HUES6 (cell line): ENCODE data around the gene WDR6.
A peak's percentile ranks its signal among the peaks of the same experiment; 100 is the strongest.

ENCODE experiments used
- H3K27ac ChIP-seq: 2 replicates; pipeline ENCODE4 v1.7.0; 2013; ENCODE audit warnings: low read depth, mild to moderate bottlenecking, low read length, inconsistent platforms
- H3K27me3 ChIP-seq: 2 replicates; pipeline ENCODE4 v1.6.1; 2013; ENCODE audit warnings: low read length; ENCODE audit not compliant: control insufficient read depth, insufficient read depth
- H3K36me3 ChIP-seq: 2 replicates; pipeline ENCODE4 v1.6.1; 2013; ENCODE audit warnings: low read length; ENCODE audit not compliant: control insufficient read depth, insufficient read depth
- H3K4me1 ChIP-seq: 2 replicates; pipeline ENCODE4 v1.6.1; 2013; ENCODE audit warnings: low read length; ENCODE audit not compliant: control insufficient read depth, insufficient read depth
- H3K4me3 ChIP-seq: 2 replicates; pipeline ENCODE4 v1.5.1; 2013; ENCODE audit warnings: low read depth, low read length
- H3K9ac ChIP-seq: one replicate; pipeline ENCODE4 v1.6.1; 2013; ENCODE audit warnings: mild to moderate bottlenecking, low read length
- H3K9me3 ChIP-seq: 2 replicates; pipeline ENCODE4 v1.6.1; 2013; ENCODE audit warnings: low read depth, low read length; ENCODE audit not compliant: control insufficient read depth, insufficient read depth

Gene WDR6, protein sequence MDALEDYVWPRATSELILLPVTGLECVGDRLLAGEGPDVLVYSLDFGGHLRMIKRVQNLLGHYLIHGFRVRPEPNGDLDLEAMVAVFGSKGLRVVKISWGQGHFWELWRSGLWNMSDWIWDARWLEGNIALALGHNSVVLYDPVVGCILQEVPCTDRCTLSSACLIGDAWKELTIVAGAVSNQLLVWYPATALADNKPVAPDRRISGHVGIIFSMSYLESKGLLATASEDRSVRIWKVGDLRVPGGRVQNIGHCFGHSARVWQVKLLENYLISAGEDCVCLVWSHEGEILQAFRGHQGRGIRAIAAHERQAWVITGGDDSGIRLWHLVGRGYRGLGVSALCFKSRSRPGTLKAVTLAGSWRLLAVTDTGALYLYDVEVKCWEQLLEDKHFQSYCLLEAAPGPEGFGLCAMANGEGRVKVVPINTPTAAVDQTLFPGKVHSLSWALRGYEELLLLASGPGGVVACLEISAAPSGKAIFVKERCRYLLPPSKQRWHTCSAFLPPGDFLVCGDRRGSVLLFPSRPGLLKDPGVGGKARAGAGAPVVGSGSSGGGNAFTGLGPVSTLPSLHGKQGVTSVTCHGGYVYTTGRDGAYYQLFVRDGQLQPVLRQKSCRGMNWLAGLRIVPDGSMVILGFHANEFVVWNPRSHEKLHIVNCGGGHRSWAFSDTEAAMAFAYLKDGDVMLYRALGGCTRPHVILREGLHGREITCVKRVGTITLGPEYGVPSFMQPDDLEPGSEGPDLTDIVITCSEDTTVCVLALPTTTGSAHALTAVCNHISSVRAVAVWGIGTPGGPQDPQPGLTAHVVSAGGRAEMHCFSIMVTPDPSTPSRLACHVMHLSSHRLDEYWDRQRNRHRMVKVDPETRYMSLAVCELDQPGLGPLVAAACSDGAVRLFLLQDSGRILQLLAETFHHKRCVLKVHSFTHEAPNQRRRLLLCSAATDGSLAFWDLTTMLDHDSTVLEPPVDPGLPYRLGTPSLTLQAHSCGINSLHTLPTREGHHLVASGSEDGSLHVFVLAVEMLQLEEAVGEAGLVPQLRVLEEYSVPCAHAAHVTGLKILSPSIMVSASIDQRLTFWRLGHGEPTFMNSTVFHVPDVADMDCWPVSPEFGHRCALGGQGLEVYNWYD

DNA sequence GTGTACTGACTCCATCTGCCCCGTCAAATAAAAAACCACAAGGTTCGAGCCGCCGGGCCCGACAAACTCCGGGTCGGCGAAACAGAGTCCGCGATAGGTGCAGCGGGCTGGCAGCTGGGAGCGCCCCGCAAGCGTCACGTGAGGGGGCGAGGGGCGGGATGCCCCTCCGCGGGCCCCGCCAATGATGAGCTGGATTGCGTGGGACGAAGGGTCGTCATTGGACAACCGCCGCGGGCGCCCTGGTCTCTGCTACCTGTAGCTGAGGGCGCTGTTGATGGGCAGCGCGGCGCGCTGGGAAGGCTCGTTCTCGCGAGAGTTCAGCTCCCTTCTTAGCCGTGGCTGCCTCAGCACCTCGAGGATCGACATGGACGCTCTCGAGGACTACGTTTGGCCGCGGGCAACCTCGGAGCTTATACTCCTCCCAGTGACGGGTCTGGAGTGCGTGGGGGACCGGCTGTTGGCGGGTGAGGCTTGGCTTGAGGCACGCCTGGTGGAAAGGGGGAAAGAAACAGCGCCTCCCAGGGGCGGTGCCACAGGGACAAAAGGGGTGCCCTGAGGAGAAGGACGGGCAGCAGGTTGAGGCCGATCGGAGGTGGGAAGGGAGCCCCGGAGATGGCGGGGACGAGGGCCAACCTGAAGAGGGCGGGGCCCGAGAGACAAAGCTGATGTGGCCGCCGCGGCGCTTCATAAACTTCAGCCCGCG, at the start of gene WDR6:
Gene WDR6 (plus strand): TSS at position 324 of the 703 bp plus-strand sequence. CDS start 41 bp downstream, at position 365.
- Histone ChIP-seq H3K27ac (peak within 1 kb of the TSS; percentile 98), H3K4me3 (peak within 1 kb of the TSS; percentile 95)

DNA sequence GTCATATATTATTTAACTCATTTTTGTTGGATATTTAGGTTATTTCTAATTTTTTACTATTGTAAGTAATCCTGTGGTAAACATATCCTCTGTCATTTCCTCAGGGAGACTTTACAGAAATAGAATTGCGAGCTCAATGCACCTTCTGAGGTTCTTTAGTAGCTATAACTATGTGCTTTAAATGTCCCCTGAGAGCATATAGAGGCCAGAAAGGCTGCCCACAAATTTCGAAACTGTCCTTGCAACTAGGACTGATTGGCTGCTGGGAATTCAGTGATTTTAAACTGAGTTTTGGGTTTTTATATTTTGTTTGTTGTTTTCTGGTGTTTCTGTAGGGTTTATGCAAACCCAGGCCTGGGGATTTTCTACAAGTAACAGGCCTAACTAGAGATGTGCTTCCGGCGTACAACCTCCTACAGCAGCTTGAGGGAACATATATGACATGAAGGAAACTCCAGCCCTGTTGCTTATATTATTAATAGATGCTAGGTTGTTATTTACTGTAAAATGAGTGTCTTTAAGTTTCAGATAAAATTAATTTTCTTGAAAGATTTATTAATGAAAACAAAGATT, 46.3 kb upstream of the WDR6 start:
- Histone ChIP-seq H3K9ac (no peak overlapping the region), H3K36me3 (peaks cover 32% of the 10 kb centered on the region)

More for the DNA sequence above, at the start of gene WDR6:
- Histone ChIP-seq H3K36me3 (peaks cover 14% of the 10 kb centered on the region), H3K4me1 (peaks cover 11% of the 10 kb centered on the region), H3K27me3 (peaks cover 13% of the 10 kb centered on the region; the same call in 1 of the 2 replicates), H3K9ac (peak within 1 kb of the TSS; percentile 98), H3K9me3 (no peaks in the 10 kb centered on the region)

DNA sequence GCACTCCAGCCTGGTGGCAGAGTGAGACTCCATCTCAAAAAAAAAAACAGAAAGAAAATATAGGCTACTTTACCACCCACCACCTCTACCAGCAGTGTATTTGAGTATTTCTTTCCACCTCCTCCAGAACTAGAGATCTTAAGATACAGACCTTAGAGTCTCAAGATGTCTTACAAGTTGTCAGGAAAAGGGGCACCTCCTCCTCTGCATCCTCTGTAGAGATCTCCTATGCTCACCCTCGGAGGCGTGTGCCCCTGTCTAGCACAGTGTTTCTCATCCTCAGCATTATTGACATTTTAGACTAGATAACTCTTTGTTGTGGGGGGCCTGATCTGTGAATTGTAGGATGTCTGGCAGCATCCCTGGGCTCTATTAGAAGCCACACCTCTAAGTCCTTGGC, 44.9 kb upstream of the WDR6 start:
- Histone ChIP-seq H3K27ac (peak overlapping the region; percentile 70), H3K9me3 (no peaks in the 10 kb centered on the region), H3K27me3 (no peaks in the 10 kb centered on the region), H3K9ac (no peak overlapping the region), H3K36me3 (peaks cover 43% of the 10 kb centered on the region), H3K4me1 (peaks cover 18% of the 10 kb centered on the region), H3K4me3 (no peak overlapping the region)

More for the DNA sequence above, 46.3 kb upstream of the WDR6 start:
- H3K4me1 ChIP-seq: peaks cover 18% of the 10 kb centered on the region
- H3K9me3 ChIP-seq: no peaks in the 10 kb centered on the region
- 0 out of 2 replicates have a peak overlapping the region, but pooled peaks have one; percentile 37 for H3K27ac ChIP-seq
- no peaks in the 10 kb centered on the region for H3K27me3 ChIP-seq
- no peak overlapping the region for H3K4me3 ChIP-seq

DNA sequence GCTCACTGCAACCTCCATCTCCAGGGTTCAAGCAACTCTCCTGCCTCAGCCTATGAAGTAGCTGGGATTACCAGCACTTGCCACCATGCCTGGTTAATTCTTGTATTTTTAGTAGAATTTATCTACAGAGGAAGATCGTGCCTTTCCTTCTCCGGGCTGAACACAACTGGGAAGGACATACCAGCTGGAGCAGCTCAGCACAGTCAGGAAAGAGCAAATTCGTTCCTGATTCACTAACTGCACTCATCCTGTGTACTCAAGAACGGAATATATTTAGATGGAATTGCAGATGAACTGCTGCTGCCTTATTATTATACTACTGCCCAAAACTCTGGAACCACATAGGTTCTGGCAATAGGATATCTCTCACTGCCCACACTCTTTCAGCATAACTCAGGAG, 44.3 kb upstream of the WDR6 start:
- peak overlapping the region; percentile 70 for H3K27ac ChIP-seq
- no peak overlapping the region for H3K4me3 ChIP-seq
- no peaks in the 10 kb centered on the region for H3K9me3 ChIP-seq
- H3K27me3 ChIP-seq: no peaks in the 10 kb centered on the region
- peak overlapping the region; percentile 27 for H3K9ac ChIP-seq
- H3K4me1 ChIP-seq: peaks cover 18% of the 10 kb centered on the region
- peaks cover 44% of the 10 kb centered on the region for H3K36me3 ChIP-seq

DNA sequence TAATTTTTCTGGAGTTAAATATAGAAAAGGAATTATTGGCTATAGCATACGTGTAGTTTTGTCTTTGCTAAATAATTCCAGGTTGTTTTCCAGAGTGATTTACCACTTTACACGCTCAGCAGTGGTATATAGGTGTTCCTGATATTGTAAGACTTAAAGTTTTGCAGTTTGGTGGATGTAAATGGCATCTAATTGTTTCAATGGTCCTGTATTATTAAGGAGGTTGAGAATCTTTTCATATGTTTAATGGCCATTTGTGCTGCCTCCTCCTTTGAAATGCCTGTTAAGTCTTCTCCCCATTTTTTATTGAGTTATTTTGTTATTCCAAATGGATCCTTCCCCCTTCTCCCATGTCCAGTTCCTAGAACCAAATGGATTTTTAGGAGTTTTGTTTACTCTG, 43.6 kb upstream of the WDR6 start:
- H3K36me3 ChIP-seq: peaks cover 43% of the 10 kb centered on the region

DNA sequence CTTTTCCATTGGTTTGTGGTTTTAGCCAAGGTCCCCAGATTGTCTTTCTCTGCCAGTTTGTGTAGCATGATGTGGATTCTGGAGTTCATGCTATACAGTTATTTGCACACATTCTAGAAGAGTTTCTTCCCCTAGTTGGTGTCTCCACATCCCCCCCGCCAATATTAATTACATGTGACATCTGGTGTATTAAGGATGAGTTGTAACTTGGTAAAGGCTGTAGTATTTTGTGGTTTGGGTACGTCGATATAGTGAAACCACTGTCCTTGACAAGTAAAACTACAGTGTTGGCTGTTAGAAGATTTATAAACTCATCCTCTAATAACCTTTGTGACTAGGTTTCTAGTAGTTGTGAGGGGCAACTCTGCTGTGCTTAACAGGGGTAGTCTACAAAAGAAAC, 40.8 kb upstream of the WDR6 start:
- Histone ChIP-seq H3K9me3 (no peaks in the 10 kb centered on the region), H3K27me3 (no peaks in the 10 kb centered on the region), H3K4me1 (peaks cover 18% of the 10 kb centered on the region), H3K27ac (no peak overlapping the region), H3K9ac (no peak overlapping the region), H3K4me3 (no peak overlapping the region), H3K36me3 (peaks cover 69% of the 10 kb centered on the region)

More for the DNA sequence above, 43.6 kb upstream of the WDR6 start:
- Histone ChIP-seq H3K9ac (peak overlapping the region; percentile 27), H3K27me3 (no peaks in the 10 kb centered on the region), H3K4me3 (0 out of 2 replicates have a peak overlapping the region, but pooled peaks have one; percentile 1), H3K9me3 (no peaks in the 10 kb centered on the region), H3K27ac (peak overlapping the region; percentile 70), H3K4me1 (peaks cover 18% of the 10 kb centered on the region)

DNA sequence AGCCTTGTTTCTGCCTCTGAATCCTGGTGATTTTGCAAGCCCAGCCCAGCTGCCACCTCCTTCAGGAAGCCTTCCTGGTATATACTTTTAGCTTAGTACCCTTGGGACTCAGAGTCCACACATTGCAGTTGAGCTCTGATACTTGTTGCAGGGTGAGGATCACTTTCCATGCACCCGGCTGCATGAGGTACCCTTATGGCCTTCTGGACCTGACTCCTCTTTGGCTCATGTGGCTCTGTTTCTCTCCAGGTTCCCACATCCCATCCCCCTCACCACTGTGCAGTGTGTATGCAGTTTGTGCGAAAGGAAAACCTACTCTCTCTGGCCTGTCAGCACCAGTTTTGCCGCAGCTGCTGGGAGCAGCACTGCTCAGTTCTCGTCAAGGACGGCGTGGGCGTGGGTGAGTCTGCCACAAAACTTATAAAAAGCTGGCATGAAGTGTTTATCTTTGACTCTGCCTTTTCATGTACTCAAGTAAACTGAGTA, 40.3 kb upstream of the WDR6 start:
- Histone ChIP-seq H3K9ac (no peak overlapping the region), H3K4me3 (no peak overlapping the region), H3K27ac (no peak overlapping the region), H3K4me1 (peaks cover 18% of the 10 kb centered on the region), H3K36me3 (peaks cover 75% of the 10 kb centered on the region), H3K27me3 (no peaks in the 10 kb centered on the region), H3K9me3 (no peaks in the 10 kb centered on the region)

DNA sequence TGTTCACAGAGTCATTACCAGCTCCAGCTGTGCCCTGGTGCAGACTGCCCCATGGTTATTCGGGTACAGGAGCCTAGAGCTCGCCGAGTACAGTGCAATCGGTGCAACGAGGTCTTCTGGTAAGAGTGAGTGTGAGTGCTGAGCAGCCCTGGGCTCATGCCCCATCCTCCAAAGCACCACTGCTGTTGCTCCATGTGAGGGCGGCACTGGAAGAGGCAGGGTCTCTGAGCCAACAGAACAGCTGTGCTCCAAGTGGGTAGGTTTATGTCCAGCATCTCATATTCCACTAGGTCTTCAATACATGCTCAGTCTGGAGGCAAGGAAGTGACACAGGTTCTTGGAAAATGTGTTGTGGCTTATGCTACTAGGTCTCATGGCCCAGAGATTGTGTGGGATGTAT, 36.6 kb upstream of the WDR6 start:
- Histone ChIP-seq H3K36me3 (peaks cover 94% of the 10 kb centered on the region), H3K4me1 (no peaks in the 10 kb centered on the region), H3K27ac (no peak overlapping the region), H3K9ac (no peak overlapping the region), H3K27me3 (no peaks in the 10 kb centered on the region), H3K9me3 (no peaks in the 10 kb centered on the region), H3K4me3 (no peak overlapping the region)

DNA sequence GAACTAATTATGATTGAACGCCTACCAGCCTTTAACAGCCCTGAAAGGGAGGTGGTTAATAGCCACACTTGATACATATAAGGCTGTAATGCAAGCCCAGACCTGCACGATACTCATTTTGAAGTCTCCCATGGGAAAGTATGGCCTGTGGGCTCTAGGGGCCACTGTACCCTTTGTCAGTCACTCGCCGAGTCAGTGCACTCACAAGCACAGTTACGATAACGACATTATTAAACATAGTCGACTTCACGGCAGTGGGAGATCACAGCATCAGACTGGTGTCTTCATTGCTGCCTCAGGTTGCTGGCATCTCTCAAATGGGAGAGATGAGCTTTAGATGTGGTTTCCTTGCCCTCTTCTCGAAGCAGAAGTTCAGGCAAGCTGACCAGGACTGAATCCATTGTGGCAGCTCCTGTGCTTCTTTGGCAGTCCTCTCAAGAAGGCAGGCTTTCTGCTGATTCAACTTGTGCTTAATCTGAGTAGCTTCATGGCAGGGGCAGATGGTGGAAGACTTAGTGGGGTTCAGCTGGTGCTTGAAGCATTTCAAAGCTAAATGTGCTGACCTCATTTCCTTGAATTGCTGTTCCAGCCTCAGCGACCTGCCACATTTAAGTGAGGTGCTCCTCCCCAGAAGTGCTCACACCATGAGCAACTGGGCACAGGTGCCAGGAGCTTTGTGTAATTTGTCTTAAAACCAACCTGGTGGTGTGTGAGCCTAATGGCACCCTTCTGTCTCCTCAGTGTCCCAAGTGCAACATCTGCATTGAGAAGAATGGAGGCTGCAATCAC, 32.9 kb upstream of the WDR6 start:
- H3K27me3 ChIP-seq: no peaks in the 10 kb centered on the region
- H3K4me3 ChIP-seq: no peak overlapping the region
- H3K9ac ChIP-seq: no peak overlapping the region
- peaks cover 88% of the 10 kb centered on the region for H3K36me3 ChIP-seq
- H3K27ac ChIP-seq: no peak overlapping the region
- no peaks in the 10 kb centered on the region for H3K4me1 ChIP-seq
- H3K9me3 ChIP-seq: no peaks in the 10 kb centered on the region
